GM18508 (cell line): ENCODE measurements around the gene CAMK2N2.

Source experiments
- ATAC-seq: cut with Tn5 transposase; IDR thresholded peaks from one replicate; pipeline ENCODE4 v1.9.1; 2021; ENCODE audit warnings: moderate number of reproducible peaks; ENCODE audit not compliant: insufficient read depth, unreplicated experiment

CAMK2N2 gene

DNA sequence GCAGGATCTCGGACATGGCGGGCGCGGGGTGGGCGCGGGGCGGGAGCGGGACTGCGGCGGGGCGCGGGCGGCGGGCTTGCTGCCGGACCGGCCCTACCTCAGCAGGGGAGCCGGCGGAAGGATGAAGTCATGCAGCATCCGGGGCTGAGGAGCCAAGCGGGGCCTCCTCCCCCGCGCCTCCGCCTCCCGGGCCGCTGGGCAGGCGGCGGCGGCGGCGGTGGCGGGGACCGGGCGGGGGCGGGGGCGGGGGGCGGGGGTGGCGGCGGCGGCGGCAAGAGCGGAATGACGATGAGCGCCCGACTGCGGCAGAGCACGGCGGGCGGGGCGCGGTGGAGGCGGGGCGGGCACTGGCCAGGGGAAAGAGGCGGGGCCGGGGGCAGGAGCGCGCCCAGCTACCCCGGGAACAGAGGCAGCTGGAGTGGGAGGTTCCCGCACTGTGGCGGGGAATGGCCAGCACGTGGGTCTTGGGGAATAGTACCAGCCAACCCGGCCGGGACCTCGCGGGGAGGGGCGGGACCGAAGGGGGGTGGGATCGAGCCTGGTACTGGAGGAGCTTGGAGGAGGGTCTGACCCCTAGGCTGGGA, at the start of gene CAMK2N2:
Gene CAMK2N2 (minus strand): TSS at position 284 of the 584 bp plus-strand sequence. CDS start 268 bp downstream, at position 16.
- ATAC-seq, result no peak

- no peak for ATAC-seq
These were observed 47.4 kb upstream of the CAMK2N2 start for GRCh38 chr3:184308744-184309143.

GRCh38 chr3:184307915-184308314, 46.6 kb upstream of the CAMK2N2 start:
- ATAC-seq, result no peak

- ATAC-seq, result no peak
These were observed 45.1 kb upstream of the CAMK2N2 start for GRCh38 chr3:184306341-184306972.

DNA sequence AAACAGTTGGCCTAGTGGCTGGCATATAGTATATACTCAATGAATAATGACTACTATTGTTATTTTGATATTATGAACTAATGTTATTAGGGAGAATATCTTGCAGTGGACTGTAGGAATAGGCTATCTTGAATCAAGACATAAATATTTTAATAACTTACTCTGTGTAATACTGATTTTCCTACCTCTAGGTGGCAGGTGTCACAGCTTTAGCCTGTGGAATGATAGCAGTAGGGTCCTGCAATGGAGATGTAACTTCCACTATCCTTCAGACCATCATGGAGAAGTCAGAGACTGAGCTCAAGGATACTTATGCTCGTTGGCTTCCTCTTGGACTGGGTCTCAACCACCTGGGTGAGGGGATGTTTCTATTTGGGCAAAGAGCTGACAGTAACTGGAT, 44.2 kb upstream of the CAMK2N2 start:
- no peak for ATAC-seq

- ATAC-seq, result no peak
These were observed 39.0 kb upstream of the CAMK2N2 start for GRCh38 chr3:184300378-184300720.

GRCh38 chr3:184299488-184300377, 38.4 kb upstream of the CAMK2N2 start:
- ATAC-seq, result no peak

GRCh38 chr3:184298759-184299487, 37.6 kb upstream of the CAMK2N2 start, which contains the start of gene PSMD2:
TSS of gene PSMD2 (plus strand) at chr3:184299241. CDS start at chr3:184299267, 26 bp downstream.
- ATAC-seq, result peak; percentile 55

DNA sequence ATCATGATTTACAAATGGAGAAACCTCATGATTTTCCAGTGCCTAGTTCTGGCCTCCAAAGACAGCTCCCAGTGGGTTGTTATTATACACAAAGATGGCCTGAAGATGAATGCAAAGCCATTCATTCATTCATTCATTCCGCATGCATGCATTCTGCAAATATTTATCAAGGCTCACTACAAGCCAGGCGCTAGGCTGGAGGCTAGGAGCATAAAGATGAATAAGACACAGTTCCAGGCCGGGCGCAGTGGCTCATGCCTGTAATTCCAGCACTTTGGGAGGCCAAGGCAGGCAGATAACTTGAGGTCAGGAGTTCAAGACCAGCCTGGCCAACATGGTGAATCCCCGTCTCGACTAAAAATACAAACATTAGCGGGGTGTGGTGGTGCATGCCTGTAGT, 35.3 kb upstream of the CAMK2N2 start:
- no peak for ATAC-seq

- ATAC-seq, result no peak
These were observed 34.4 kb upstream of the CAMK2N2 start for GRCh38 chr3:184295771-184296170.

DNA sequence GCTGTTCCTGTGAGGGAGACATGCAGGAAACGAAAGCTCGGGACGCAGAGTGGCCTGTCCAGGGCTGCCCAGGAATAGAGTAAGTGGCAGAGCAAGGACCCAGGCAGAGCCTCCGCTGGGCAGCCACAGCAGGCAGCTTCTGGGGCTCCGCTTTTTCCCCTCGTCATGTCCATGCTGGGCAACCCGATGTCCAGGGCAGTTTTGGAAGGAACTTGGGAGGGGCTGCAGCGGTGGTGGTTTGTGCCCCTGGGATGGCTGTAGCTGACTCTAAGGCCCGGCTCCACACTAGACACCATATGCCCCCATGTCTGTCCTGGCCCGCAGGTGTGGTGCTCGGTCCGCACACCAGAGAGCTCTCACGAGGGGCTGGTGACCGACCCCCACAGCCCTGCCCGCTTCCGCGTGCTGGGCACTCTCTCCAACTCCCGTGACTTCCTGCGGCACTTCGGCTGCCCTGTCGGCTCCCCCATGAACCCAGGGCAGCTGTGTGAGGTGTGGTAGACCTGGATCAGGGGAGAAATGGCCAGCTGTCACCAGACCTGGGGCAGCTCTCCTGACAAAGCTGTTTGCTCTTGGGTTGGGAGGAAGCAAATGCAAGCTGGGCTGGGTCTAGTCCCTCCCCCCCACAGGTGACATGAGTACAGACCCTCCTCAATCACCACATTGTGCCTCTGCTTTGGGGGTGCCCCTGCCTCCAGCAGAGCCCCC, 30.5 kb upstream of the CAMK2N2 start:
- ATAC-seq, result no peak

DNA sequence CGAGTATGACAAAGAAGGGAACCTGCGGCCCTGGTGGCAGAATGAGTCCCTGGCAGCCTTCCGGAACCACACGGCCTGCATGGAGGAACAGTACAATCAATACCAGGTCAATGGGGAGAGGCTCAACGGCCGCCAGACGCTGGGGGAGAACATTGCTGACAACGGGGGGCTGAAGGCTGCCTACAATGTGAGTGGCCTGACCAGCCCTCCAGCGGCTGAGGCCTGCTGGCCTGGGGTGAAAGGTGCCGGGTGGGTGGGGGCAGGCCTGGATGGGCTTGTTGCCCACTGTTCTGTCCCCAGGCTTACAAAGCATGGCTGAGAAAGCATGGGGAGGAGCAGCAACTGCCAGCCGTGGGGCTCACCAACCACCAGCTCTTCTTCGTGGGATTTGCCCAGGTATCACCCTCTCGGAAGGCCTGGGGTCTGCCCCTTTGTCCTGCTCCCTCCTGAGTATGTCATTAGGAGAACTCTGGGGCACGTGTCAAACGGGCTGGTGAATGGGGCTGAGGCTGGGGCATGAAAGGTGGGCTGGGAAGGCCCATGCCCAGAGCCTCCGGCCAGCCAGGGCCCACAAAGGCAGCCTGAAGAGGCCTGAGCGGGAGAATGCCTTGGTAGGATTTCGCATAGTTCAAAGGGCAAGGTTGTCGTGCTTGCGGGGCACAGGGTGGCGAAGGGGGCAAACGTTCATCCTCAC, 29.8 kb upstream of the CAMK2N2 start:
- no peak for ATAC-seq

DNA sequence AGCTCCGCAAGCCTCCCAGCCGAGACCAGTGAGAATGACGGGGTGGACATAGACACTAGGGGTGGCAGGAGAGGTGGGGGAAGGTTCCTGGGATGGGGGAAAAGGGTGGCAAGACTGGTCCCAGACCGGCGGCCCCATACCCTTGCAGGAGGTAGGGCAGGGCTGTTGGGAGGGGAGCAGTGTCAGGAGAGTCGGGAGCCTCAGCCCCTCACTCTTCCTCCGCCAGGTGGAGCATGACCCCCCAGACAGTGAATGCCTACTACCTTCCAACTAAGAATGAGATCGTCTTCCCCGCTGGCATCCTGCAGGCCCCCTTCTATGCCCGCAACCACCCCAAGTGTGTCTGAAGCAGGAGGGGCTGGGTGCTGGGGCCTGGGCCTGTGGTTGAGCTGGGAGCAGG, 29.0 kb upstream of the CAMK2N2 start:
- no peak for ATAC-seq

- ATAC-seq, result no peak
These were observed 28.1 kb upstream of the CAMK2N2 start for GRCh38 chr3:184289426-184289938.

- no peak for ATAC-seq
These were observed 23.3 kb upstream of the CAMK2N2 start for GRCh38 chr3:184284696-184285095.

DNA sequence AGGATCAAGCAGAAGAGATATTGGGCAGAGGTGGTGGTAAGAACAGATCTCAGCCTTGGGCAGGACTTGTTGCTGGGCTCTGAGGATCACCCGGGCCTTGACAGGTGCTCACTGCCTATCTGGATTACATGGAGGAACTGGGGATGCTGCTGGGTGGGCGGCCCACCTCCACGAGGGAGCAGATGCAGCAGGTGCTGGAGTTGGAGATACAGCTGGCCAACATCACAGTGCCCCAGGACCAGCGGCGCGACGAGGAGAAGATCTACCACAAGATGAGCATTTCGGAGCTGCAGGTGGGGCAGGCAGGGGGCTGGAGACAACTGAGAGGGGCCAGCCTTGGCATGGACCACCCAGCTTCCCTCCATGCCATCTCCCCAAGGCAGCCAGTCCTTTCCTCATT, 22.3 kb upstream of the CAMK2N2 start:
- ATAC-seq, result no peak

DNA sequence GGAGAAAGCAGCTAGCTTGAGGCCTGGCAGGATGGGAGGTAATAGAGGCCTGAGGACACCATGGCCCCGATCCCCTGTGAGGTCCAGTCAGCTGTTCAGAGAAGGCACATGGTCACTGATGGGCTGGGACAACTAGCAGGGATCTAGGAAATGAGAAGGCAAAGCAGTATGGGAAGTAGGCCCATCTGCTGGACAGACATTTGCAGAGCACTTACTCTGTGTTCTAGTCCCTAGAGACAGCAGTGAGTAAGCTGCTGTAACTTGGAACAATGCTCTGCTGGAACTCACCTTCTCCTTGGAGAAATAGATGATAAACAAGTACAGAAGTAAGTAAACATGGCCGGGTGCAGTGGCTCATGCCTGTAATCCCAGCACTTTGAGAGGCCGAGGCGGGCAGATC, 21.6 kb upstream of the CAMK2N2 start:
- ATAC-seq, result no peak

DNA sequence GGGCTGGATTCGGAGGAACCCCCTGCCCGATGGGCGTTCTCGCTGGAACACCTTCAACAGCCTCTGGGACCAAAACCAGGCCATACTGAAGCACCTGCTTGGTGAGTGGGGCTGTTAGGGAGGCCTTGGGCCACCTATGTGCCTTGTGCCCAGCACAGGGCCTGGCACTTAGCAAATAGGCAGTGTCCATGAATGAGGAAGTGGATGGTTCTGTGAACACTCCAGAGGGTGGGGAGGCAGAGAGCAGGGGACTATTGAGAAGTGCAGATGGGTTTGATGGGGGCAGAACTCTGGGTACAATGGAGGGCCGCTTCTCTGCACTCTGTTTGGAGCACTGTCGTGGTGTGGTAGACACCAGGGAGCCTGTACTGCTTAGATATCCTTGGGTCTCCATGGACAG, 16.0 kb upstream of the CAMK2N2 start:
- ATAC-seq, result no peak
